Keratinocyte (primary cell): ENCODE data around the gene PARVA.

Experiments
- EZH2 ChIP-seq: IDR thresholded peaks from one replicate; pipeline ENCODE4 v1.6.1; 2012; ENCODE audit warnings: inconsistent platforms, mild to moderate bottlenecking, low read length, moderate library complexity
- TF ChIP-seq, protein P1 (sequence below), 3 experiments: IDR thresholded peaks in 1 of 3; conservative IDR thresholded peaks in 1 of 3; optimal IDR thresholded peaks in 1 of 3; 2 replicates in 2 of 3; 3 replicates in 1 of 3; pipeline versions ENCODE3 to v1.5.1; 2011; ENCODE audit warnings: low read length in 3 of 3, mild to moderate bottlenecking in 3 of 3, moderate library complexity in 2 of 3, control low read depth in 1 of 3, inconsistent platforms in 1 of 3; ENCODE audit not compliant: insufficient read depth in 2 of 3; ENCODE audit errors: extremely low read depth in 1 of 3

DNA sequence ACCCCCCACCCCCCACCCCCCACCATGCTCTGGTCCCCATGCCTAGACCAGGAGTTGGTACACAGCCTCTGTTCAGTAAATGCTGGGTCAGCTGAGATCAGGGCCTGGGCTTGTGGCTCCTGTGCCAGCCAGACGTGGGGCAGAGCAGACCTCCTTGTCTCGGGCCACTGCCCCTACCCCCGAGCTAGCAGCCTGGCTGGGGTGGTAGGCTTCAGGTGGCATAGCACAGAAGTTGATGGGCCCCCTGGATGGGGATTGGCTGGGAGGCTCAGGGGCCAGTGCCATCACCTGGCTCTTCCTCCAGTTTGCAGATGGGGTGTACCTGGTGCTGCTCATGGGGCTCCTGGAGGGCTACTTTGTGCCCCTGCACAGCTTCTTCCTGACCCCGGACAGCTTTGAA is 139.9 kb downstream of the PARVA start:
- no peak for TF ChIP-seq EZH2
- TF ChIP-seq, protein P1, sequence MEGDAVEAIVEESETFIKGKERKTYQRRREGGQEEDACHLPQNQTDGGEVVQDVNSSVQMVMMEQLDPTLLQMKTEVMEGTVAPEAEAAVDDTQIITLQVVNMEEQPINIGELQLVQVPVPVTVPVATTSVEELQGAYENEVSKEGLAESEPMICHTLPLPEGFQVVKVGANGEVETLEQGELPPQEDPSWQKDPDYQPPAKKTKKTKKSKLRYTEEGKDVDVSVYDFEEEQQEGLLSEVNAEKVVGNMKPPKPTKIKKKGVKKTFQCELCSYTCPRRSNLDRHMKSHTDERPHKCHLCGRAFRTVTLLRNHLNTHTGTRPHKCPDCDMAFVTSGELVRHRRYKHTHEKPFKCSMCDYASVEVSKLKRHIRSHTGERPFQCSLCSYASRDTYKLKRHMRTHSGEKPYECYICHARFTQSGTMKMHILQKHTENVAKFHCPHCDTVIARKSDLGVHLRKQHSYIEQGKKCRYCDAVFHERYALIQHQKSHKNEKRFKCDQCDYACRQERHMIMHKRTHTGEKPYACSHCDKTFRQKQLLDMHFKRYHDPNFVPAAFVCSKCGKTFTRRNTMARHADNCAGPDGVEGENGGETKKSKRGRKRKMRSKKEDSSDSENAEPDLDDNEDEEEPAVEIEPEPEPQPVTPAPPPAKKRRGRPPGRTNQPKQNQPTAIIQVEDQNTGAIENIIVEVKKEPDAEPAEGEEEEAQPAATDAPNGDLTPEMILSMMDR (optimal IDR thresholded peaks at IDR 0.05 in 1 of 3, IDR thresholded peaks at IDR 0.05 in 1 of 3, conservative IDR thresholded peaks at IDR 0.05 in 1 of 3; ENCODE audit: extremely low read depth in 1 of 3, insufficient read depth in 2 of 3, low read length in 3 of 3), result no peak
